ENCODE measurements around the gene AJAP1. TPM values are rescaled to one million over a fixed set of nuclear protein-coding genes. Genes with fewer than 3 reads are reported as not detected.

The AJAP1 gene
- total and polyA plus RNA-seq, 4 donors, result 12.3 to 28.7 (median 26.4) TPM

DNA sequence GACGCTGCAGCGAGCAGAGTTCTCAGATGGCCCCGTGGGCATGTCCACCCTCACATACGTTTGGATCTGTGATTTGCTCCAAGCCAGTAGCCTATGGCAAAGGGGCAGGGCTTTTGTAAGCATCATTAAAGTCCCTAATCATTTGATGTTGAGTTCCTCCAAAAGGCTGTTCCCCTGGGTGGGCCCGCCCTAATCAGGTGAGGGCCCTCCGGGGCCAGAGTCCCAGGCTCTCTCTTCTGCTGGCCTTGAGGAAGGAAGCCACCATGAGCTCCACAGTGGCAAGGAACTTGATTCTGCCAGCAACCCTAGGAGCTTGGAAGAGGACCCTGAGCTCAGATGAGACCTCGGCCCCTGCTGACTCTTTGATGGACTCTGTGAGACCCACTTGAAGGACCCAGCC lies 25.4 kb upstream of the AJAP1 start:
- Histone ChIP-seq H3K4me1 (ENCODE audit: control insufficient read depth, insufficient read depth, low read length) (peaks cover 8% of the 10 kb centered on the region), H3K9me3 (ENCODE audit: control insufficient read depth, insufficient read depth, low read length) (no peaks in the 10 kb centered on the region), H3K27me3 (ENCODE audit: control insufficient read depth, insufficient read depth, low read length) (no peaks in the 10 kb centered on the region), H3K4me3 (ENCODE audit: low read depth, low read length) (no peak overlapping the region), H3K27ac (ENCODE audit: low read depth, low read length) (no peak overlapping the region), H3K36me3 (ENCODE audit: control insufficient read depth, insufficient read depth, low read length) (no peaks in the 10 kb centered on the region)
- WGBS (ENCODE audit: insufficient coverage), result 92% methylated on average over 6 of the region's 7 CpGs
- DNase-seq (ENCODE audit: low read depth in 4 of 6, low spot score in 6 of 6), result no peak

DNA sequence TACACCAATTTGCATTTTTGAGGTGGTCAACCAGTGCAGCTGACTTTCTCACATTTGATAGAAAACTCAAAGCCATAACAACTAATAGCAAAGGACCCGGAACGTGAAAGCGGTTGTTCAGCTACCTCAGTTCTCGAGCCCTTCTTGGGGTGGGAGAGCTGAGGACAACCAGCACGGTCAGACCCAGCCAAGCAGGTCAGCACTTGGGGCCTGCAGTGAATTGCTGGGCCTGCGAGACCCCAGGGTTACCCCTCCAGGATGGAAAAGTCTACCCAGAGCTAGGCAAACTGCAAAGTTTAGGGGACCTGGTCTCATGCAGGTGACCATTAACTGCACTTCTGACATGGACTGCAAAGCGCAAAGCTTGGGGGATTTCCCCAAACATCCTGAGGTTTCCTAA lies 23.8 kb upstream of the AJAP1 start:
- no peak overlapping the region for H3K4me3 ChIP-seq (ENCODE audit: low read depth, low read length)
- H3K4me1 ChIP-seq (ENCODE audit: control insufficient read depth, insufficient read depth, low read length), result peaks cover 13% of the 10 kb centered on the region
- H3K36me3 ChIP-seq (ENCODE audit: control insufficient read depth, insufficient read depth, low read length), result no peaks in the 10 kb centered on the region
- DNase-seq (ENCODE audit: low read depth in 4 of 6, low spot score in 6 of 6), result no peak
- no peak overlapping the region for H3K27ac ChIP-seq (ENCODE audit: low read depth, low read length)
- 67% methylated on average over 4 of the region's 7 CpGs for WGBS (ENCODE audit: insufficient coverage)
- H3K9me3 ChIP-seq (ENCODE audit: control insufficient read depth, insufficient read depth, low read length), result no peaks in the 10 kb centered on the region
- no peaks in the 10 kb centered on the region for H3K27me3 ChIP-seq (ENCODE audit: control insufficient read depth, insufficient read depth, low read length)

DNA sequence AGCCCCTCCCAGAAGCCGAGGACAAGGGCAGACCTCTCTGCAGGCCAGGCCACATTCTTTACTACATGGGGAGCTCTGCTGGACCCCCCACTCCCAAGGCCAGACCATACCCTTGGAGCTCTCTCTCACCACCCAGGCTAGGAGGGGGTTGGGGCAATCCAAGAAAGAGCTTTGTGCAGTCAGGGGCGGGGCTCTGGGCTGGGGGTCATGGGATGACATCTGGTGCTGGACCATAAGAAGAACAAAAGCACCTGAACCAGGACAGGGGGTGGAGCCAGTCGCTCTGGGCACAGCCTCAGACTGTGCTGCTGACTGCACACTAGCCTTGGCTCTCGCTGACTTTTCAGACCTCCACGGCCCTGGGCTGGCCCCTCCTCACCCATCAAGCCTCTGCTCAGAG lies 23.1 kb upstream of the AJAP1 start:
- Histone ChIP-seq H3K4me3 (ENCODE audit: low read depth, low read length) (no peak overlapping the region), H3K36me3 (ENCODE audit: control insufficient read depth, insufficient read depth, low read length) (no peaks in the 10 kb centered on the region), H3K9me3 (ENCODE audit: control insufficient read depth, insufficient read depth, low read length) (no peaks in the 10 kb centered on the region), H3K27ac (ENCODE audit: low read depth, low read length) (no peak overlapping the region), H3K4me1 (ENCODE audit: control insufficient read depth, insufficient read depth, low read length) (peaks cover 13% of the 10 kb centered on the region), H3K27me3 (ENCODE audit: control insufficient read depth, insufficient read depth, low read length) (no peaks in the 10 kb centered on the region)
- 88% methylated on average over 5 of the region's 5 CpGs for WGBS (ENCODE audit: insufficient coverage)
- DNase-seq (ENCODE audit: low read depth in 4 of 6, low spot score in 6 of 6), result no peak

DNA sequence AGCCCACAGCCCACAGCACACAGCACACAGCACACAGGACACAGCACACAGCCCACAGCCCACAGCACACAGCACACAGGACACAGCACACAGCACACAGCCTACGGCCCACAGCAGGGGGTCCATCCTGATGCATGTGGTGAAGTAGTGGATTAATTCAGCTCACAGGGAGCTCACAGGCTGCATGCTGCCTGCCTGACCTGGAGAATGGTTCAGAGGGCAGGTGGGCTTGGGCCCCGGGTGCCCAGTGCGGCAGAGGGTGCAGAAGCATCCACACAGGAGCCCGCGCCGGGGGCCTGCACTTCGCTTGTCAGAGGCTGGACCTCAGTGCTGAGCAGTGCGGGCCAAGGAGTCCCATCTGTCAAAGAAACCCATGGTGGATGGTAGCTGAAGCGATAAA lies 21.1 kb upstream of the AJAP1 start:
- H3K9me3 ChIP-seq (ENCODE audit: control insufficient read depth, insufficient read depth, low read length), result no peaks in the 10 kb centered on the region
- WGBS (ENCODE audit: insufficient coverage), result 84% methylated on average over 7 of the region's 9 CpGs
- peaks cover 24% of the 10 kb centered on the region for H3K4me1 ChIP-seq (ENCODE audit: control insufficient read depth, insufficient read depth, low read length)
- DNase-seq (ENCODE audit: low read depth in 4 of 6, low spot score in 6 of 6), result no peak
- no peaks in the 10 kb centered on the region for H3K27me3 ChIP-seq (ENCODE audit: control insufficient read depth, insufficient read depth, low read length)
- H3K36me3 ChIP-seq (ENCODE audit: control insufficient read depth, insufficient read depth, low read length), result no peaks in the 10 kb centered on the region
- no peak overlapping the region for H3K27ac ChIP-seq (ENCODE audit: low read depth, low read length)
- no peak overlapping the region for H3K4me3 ChIP-seq (ENCODE audit: low read depth, low read length)

DNA sequence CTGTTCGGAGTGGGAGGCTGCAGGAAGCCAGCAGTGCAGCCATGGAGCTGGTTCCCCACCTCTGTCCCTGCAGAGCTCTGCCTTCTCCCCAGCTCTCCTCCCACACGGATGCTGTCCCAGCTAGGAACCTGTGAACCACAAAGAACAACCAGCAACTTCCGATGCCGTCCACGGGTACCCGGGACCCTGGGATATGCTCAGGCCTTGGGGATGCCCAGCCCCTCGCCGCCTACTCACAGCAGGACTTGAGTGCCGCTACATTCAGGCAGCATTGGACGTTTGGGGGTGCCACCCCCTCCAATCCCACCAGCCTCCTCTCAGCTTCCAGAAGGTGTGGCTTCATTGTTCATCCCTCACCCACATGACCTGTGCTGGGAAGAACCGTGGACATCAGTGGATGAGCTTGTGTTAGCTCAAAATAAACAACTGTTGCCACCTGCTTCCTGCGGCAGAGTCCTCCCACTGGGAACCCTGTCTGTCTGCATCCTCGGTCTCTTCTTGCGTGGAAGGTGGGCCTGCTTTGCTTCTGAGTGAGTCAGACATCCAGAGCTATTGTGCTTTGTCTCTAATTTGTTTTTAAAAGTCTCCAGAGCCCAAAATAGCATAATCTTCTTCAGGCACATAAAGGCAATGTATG lies 20.1 kb upstream of the AJAP1 start:
- Histone ChIP-seq H3K27me3 (ENCODE audit: control insufficient read depth, insufficient read depth, low read length) (no peaks in the 10 kb centered on the region), H3K4me3 (ENCODE audit: low read depth, low read length) (no peak overlapping the region), H3K27ac (ENCODE audit: low read depth, low read length) (no peak overlapping the region), H3K9me3 (ENCODE audit: control insufficient read depth, insufficient read depth, low read length) (no peaks in the 10 kb centered on the region), H3K36me3 (ENCODE audit: control insufficient read depth, insufficient read depth, low read length) (no peaks in the 10 kb centered on the region), H3K4me1 (ENCODE audit: control insufficient read depth, insufficient read depth, low read length) (peaks cover 25% of the 10 kb centered on the region)
- peak in 1 of 6 donors; percentile 41 for DNase-seq (ENCODE audit: low read depth in 4 of 6, low spot score in 6 of 6)
- 91% methylated on average over 9 of the region's 14 CpGs for WGBS (ENCODE audit: insufficient coverage)

DNA sequence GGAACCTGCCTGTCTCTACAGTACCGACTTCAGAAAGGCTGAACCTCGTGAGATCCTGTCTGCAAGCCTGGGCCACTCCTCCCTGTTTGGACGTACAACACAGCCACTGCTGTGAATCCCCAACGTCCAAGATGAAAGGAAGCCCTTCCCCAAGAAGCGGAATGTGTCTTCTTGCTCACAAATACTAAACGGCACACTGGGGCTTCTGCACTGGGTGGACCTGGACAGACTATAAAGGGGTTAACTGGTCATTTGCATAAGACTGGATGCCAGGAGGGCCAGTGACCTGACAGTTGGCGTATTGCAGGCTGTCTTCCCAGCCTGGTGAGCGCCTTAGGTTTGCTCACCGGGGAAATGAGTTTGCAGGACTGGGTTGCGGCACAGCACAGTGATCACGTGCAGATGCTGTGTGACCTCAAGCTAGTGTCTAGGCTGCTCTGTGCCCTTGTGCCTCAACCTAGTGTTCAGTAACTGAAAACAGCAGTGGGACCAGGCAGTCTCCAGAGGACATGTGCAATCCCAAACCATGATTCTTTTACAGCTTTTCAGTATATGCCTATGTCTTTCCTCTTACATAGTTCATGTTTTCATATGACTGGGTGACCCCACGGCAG lies 19.5 kb upstream of the AJAP1 start:
- no peak for DNase-seq (ENCODE audit: low read depth in 4 of 6, low spot score in 6 of 6)
- Histone ChIP-seq H3K27me3 (ENCODE audit: control insufficient read depth, insufficient read depth, low read length) (no peaks in the 10 kb centered on the region), H3K4me1 (ENCODE audit: control insufficient read depth, insufficient read depth, low read length) (peaks cover 25% of the 10 kb centered on the region), H3K27ac (ENCODE audit: low read depth, low read length) (no peak overlapping the region), H3K36me3 (ENCODE audit: control insufficient read depth, insufficient read depth, low read length) (no peaks in the 10 kb centered on the region), H3K9me3 (ENCODE audit: control insufficient read depth, insufficient read depth, low read length) (no peaks in the 10 kb centered on the region), H3K4me3 (ENCODE audit: low read depth, low read length) (no peak overlapping the region)
- 76% methylated on average over 9 of the region's 12 CpGs for WGBS (ENCODE audit: insufficient coverage)

DNA sequence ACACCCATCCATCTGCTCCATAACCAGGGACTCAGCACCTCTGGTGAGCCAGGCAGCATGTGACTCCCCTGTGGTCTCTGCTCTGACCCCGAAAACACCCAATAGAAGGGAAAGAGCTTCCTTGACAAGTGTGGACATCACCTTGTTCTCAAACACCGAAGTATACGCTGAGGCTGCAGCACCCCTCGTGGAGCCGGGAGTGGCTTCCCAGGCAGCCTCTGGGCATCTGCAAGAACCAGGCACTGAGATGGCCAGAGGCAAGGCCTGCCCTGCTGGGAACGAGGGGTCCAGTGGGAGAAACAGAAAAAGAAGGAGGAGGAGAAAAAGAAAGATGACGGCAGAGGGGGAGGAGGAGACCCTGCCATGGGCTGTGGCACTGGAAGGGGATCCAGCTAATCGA lies 18.2 kb upstream of the AJAP1 start:
- Histone ChIP-seq H3K4me1 (ENCODE audit: control insufficient read depth, insufficient read depth, low read length) (peaks cover 25% of the 10 kb centered on the region), H3K27me3 (ENCODE audit: control insufficient read depth, insufficient read depth, low read length) (no peaks in the 10 kb centered on the region), H3K4me3 (ENCODE audit: low read depth, low read length) (no peak overlapping the region), H3K27ac (ENCODE audit: low read depth, low read length) (no peak overlapping the region), H3K9me3 (ENCODE audit: control insufficient read depth, insufficient read depth, low read length) (no peaks in the 10 kb centered on the region), H3K36me3 (ENCODE audit: control insufficient read depth, insufficient read depth, low read length) (no peaks in the 10 kb centered on the region)
- WGBS (ENCODE audit: insufficient coverage), result 94% methylated on average over 8 of the region's 8 CpGs
- no peak for DNase-seq (ENCODE audit: low read depth in 4 of 6, low spot score in 6 of 6)

DNA sequence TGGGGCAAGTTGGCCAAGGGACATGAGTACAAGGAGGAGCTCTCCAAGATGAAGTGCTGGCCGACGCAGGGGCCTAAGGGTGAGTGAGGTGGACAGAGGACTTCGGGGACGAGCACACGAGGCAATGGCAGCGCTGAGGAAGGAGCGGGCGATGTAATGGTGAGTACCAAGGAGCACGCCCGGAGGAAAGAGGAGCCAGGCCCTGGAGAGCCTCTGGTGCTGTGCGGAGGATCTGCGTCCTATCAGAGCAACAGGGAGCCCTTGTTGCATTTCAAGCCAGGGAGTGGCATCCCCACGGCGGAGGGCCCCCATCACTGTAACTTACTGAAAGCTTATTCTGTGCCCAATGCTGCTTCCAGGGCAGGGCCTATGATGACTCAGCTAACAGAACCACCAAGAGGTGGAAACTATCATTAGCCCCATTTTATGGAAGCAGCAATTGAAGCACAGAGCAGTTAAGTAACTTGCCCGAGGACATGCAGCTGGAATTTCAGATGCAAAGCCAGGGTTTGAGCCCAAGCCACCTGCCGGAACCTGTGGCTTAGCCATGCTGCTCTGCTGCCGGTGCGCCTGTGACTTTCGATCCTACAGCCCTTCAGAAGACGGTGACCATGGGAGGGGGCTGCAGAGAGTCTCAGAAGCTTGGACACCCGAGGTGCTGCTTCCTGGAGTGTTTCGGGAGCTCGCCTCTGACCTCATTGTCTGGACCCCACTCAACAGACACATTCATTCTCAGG lies 17.6 kb upstream of the AJAP1 start:
- Histone ChIP-seq H3K36me3 (ENCODE audit: control insufficient read depth, insufficient read depth, low read length) (no peaks in the 10 kb centered on the region), H3K9me3 (ENCODE audit: control insufficient read depth, insufficient read depth, low read length) (no peaks in the 10 kb centered on the region), H3K27me3 (ENCODE audit: control insufficient read depth, insufficient read depth, low read length) (no peaks in the 10 kb centered on the region), H3K27ac (ENCODE audit: low read depth, low read length) (no peak overlapping the region), H3K4me3 (ENCODE audit: low read depth, low read length) (no peak overlapping the region), H3K4me1 (ENCODE audit: control insufficient read depth, insufficient read depth, low read length) (peaks cover 25% of the 10 kb centered on the region)
- no peak for DNase-seq (ENCODE audit: low read depth in 4 of 6, low spot score in 6 of 6)
- 87% methylated on average over 20 of the region's 23 CpGs for WGBS (ENCODE audit: insufficient coverage)

DNA sequence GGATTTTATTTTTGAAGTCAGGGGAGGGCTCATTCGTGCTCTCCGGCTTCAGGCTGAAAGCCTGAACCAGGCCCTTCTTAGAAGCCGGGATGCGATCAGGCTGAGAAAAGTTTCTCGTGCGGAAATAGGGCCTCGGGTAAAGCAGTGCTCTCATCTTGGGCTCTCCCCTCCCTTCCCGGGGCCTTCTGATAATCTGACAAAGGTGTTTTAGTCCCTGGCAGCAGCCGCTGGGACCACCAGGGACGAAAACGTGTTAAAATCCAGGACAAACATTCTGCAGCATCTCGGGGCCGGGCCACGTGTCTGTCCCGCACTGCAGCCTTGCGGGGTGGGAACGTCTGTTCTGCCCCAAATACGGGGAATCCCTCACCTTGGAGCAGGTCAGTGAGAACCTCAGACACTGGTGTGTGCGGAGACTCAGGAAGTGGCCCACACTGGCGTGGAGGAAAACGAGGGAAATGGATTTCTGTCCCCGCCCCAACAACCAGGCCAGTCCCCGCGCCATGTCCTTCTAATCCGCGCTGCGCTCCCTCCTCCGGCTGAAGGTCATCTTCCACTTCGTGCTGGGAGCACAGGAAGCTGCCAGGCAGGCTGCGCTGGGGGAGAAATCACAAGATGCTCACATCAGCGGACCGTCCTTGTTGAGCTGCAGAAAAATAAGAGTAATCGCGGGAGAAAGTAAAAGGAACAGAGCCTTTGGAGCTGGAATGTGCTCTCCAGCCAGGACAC lies 16.6 kb upstream of the AJAP1 start:
- Histone ChIP-seq H3K4me1 (ENCODE audit: control insufficient read depth, insufficient read depth, low read length) (peaks cover 25% of the 10 kb centered on the region), H3K4me3 (ENCODE audit: low read depth, low read length) (no peak overlapping the region), H3K36me3 (ENCODE audit: control insufficient read depth, insufficient read depth, low read length) (no peaks in the 10 kb centered on the region), H3K9me3 (ENCODE audit: control insufficient read depth, insufficient read depth, low read length) (no peaks in the 10 kb centered on the region), H3K27me3 (ENCODE audit: control insufficient read depth, insufficient read depth, low read length) (no peaks in the 10 kb centered on the region), H3K27ac (ENCODE audit: low read depth, low read length) (no peak overlapping the region)
- 65% methylated on average over 34 of the region's 34 CpGs for WGBS (ENCODE audit: insufficient coverage)
- peak in 2 of 6 donors; percentile 15 to 63 for DNase-seq (ENCODE audit: low read depth in 4 of 6, low spot score in 6 of 6)
